Astrocyte (in vitro differentiated cells and primary cell): ENCODE measurements around the gene ARHGAP33. TPM values are rescaled to one million over a fixed set of nuclear protein-coding genes. Genes with fewer than 3 reads are reported as not detected.

Experiments used
- DNase-seq: peaks from one replicate; pipeline ENCODE4 v3.0.0-alpha.2; 2010; ENCODE audit warnings: low read depth
- FAIRE-seq: peaks from 2 replicates; lab custom pipeline; 2011; peaks lifted over from hg19 to GRCh38; lab: Jason Lieb, UNC
- H2AFZ ChIP-seq: 2 replicates; pipeline ENCODE4 v1.6.0; 2012; ENCODE audit warnings: low read depth, low read length, inconsistent platforms
- H3K27ac ChIP-seq: 2 replicates; pipeline ENCODE4 v1.5.1; 2011; ENCODE audit warnings: low read depth, low read length, inconsistent platforms
- H3K27me3 ChIP-seq: 2 replicates; pipeline ENCODE4 v1.6.0; 2011; ENCODE audit warnings: low read length, inconsistent platforms; ENCODE audit not compliant: insufficient read depth
- H3K36me3 ChIP-seq: 2 replicates; pipeline ENCODE4 v1.5.1; 2011; ENCODE audit warnings: low read length, inconsistent platforms; ENCODE audit not compliant: insufficient read depth
- H3K4me1 ChIP-seq: 2 replicates; pipeline ENCODE4 v1.5.1; 2011; ENCODE audit warnings: low read length, inconsistent platforms; ENCODE audit not compliant: insufficient read depth
- H3K4me2 ChIP-seq: 2 replicates; pipeline ENCODE4 v1.6.0; 2012; ENCODE audit warnings: low read length, inconsistent platforms
- H3K4me3 ChIP-seq: 2 replicates; pipeline ENCODE4 v1.5.1; 2011; ENCODE audit warnings: low read depth, mild to moderate bottlenecking, low read length, inconsistent platforms; ENCODE audit not compliant: insufficient read depth
- H3K79me2 ChIP-seq: 2 replicates; pipeline ENCODE4 v1.6.0; 2012; ENCODE audit warnings: mild to moderate bottlenecking, low read length, inconsistent platforms; ENCODE audit not compliant: insufficient read depth
- H3K9ac ChIP-seq: 2 replicates; pipeline ENCODE4 v1.6.0; 2012; ENCODE audit warnings: mild to moderate bottlenecking, low read length, inconsistent platforms
- H3K9me3 ChIP-seq: 2 replicates; pipeline ENCODE4 v1.5.1; 2012; ENCODE audit warnings: low read depth, mild to moderate bottlenecking, low read length, inconsistent platforms; ENCODE audit not compliant: insufficient read depth
- H4K20me1 ChIP-seq: 2 replicates; pipeline ENCODE4 v1.6.0; 2012; ENCODE audit warnings: low read length, inconsistent platforms; ENCODE audit not compliant: insufficient read depth
- H3K27ac Mint-ChIP-seq: one replicate; pipeline ENCODE4 v1.8.0; 2021; ENCODE audit warnings: mild to moderate bottlenecking, mixed read lengths; ENCODE audit not compliant: unreplicated experiment
- H3K27me3 Mint-ChIP-seq: one replicate; pipeline ENCODE4 v1.8.0; 2021; ENCODE audit warnings: low read depth, mixed read lengths; ENCODE audit not compliant: unreplicated experiment
- H3K36me3 Mint-ChIP-seq: one replicate; pipeline ENCODE4 v1.8.0; 2021; ENCODE audit warnings: low read depth, mixed read lengths; ENCODE audit not compliant: unreplicated experiment
- H3K4me1 Mint-ChIP-seq: one replicate; pipeline ENCODE4 v1.8.0; 2021; ENCODE audit warnings: low read depth, mixed read lengths; ENCODE audit not compliant: unreplicated experiment
- H3K4me3 Mint-ChIP-seq: one replicate; pipeline ENCODE4 v1.8.0; 2021; ENCODE audit warnings: mild to moderate bottlenecking, moderate library complexity, mixed read lengths; ENCODE audit not compliant: unreplicated experiment
- H3K9me3 Mint-ChIP-seq: one replicate; pipeline ENCODE4 v1.8.0; 2021; ENCODE audit warnings: mild to moderate bottlenecking, mixed read lengths; ENCODE audit not compliant: unreplicated experiment
- CTCF ChIP-seq: IDR thresholded peaks from 2 replicates; pipeline ENCODE4 v1.5.1; 2011; ENCODE audit warnings: low read depth, mild to moderate bottlenecking, inconsistent platforms, low read length, moderate library complexity; ENCODE audit not compliant: insufficient read depth
- EZH2 ChIP-seq: IDR thresholded peaks from 2 replicates; pipeline ENCODE4 v1.6.1; 2012; ENCODE audit warnings: mild to moderate bottlenecking, low read length, inconsistent platforms; ENCODE audit not compliant: insufficient read depth
- total RNA-seq: library from RNA; stranded (reverse); gene quantifications from 2 replicates; pipeline ENCODE4 v1.2.1, GENCODE V29; 2021

ARHGAP33 gene
- total RNA-seq, 1 donor from 2014 or later = 5.5 TPM

- Mint-ChIP-seq H3K36me3 (peaks cover 17% of the 10 kb centered on the region), H3K4me1 (no peaks in the 10 kb centered on the region)
- no peak for FAIRE-seq
Observed at GRCh38 chr19:35727956-35728706, 47.2 kb upstream of the ARHGAP33 start.

GRCh38 chr19:35729021-35729420 lies 46.3 kb upstream of the ARHGAP33 start:
- no peak overlapping the region for H3K27ac ChIP-seq
- no peaks in the 10 kb centered on the region for H3K9me3 ChIP-seq
- H3K79me2 ChIP-seq = no peaks in the 10 kb centered on the region
- no peak overlapping the region for H3K4me2 ChIP-seq
- H4K20me1 ChIP-seq = peaks cover 45% of the 10 kb centered on the region
- DNase-seq (no peak), FAIRE-seq (no peak)
- no peaks in the 10 kb centered on the region for H3K27me3 Mint-ChIP-seq
- H3K4me3 Mint-ChIP-seq = peak overlapping the region; percentile 54
- H3K36me3 Mint-ChIP-seq = peaks cover 19% of the 10 kb centered on the region
- TF ChIP-seq EZH2 = no peak
- no peak for TF ChIP-seq CTCF
- H3K4me3 ChIP-seq = no peak overlapping the region
- peaks cover 40% of the 10 kb centered on the region for H3K36me3 ChIP-seq
- no peaks in the 10 kb centered on the region for H3K27me3 ChIP-seq
- H2AFZ ChIP-seq = no peak overlapping the region
- H3K9me3 Mint-ChIP-seq = no peaks in the 10 kb centered on the region
- no peaks in the 10 kb centered on the region for H3K4me1 ChIP-seq
- peak overlapping the region; percentile 41 for H3K27ac Mint-ChIP-seq
- H3K4me1 Mint-ChIP-seq = no peaks in the 10 kb centered on the region
- no peak overlapping the region for H3K9ac ChIP-seq

More at GRCh38 chr19:35727956-35728706, 47.2 kb upstream of the ARHGAP33 start:
- Histone ChIP-seq H3K4me3 (no peak overlapping the region), H2AFZ (no peak overlapping the region), H3K9me3 (no peaks in the 10 kb centered on the region), H3K27ac (no peak overlapping the region), H3K27me3 (no peaks in the 10 kb centered on the region), H3K4me1 (no peaks in the 10 kb centered on the region), H3K79me2 (no peaks in the 10 kb centered on the region), H3K9ac (no peak overlapping the region), H3K36me3 (peaks cover 42% of the 10 kb centered on the region), H4K20me1 (peaks cover 48% of the 10 kb centered on the region), H3K4me2 (no peak overlapping the region)
- no peaks in the 10 kb centered on the region for H3K27me3 Mint-ChIP-seq
- no peak overlapping the region for H3K4me3 Mint-ChIP-seq
- no peaks in the 10 kb centered on the region for H3K9me3 Mint-ChIP-seq
- H3K27ac Mint-ChIP-seq = no peak overlapping the region
- no peak for DNase-seq
- TF ChIP-seq CTCF = no peak
- TF ChIP-seq EZH2 = no peak

- Histone ChIP-seq H3K9ac (no peak overlapping the region), H3K27ac (no peak overlapping the region), H4K20me1 (peaks cover 46% of the 10 kb centered on the region), H2AFZ (no peak overlapping the region), H3K4me2 (no peak overlapping the region), H3K9me3 (no peaks in the 10 kb centered on the region), H3K79me2 (no peaks in the 10 kb centered on the region), H3K4me3 (no peak overlapping the region), H3K27me3 (no peaks in the 10 kb centered on the region), H3K4me1 (no peaks in the 10 kb centered on the region), H3K36me3 (peaks cover 39% of the 10 kb centered on the region)
- no peaks in the 10 kb centered on the region for H3K27me3 Mint-ChIP-seq
- DNase-seq (no peak), FAIRE-seq (no peak)
- no peaks in the 10 kb centered on the region for H3K4me1 Mint-ChIP-seq
- TF ChIP-seq EZH2 (no peak), CTCF (no peak)
- H3K4me3 Mint-ChIP-seq = no peak overlapping the region
- no peak overlapping the region for H3K27ac Mint-ChIP-seq
- H3K36me3 Mint-ChIP-seq = peaks cover 21% of the 10 kb centered on the region
- no peaks in the 10 kb centered on the region for H3K9me3 Mint-ChIP-seq
Observed at GRCh38 chr19:35729763-35730162, 45.6 kb upstream of the ARHGAP33 start.
